Natural killer cell (primary cell): Measurements from ENCODE around the gene CPZ. TPM values are rescaled to one million over a fixed set of nuclear protein-coding genes. Genes with fewer than 3 reads are reported as not detected.

Experiments used
- ATAC-seq, 3 donors: fragments of 150-1000 bp in 2 of 3; fragments of 200-7000 bp in 1 of 3; cut with Tn5 transposase; 1 replicate in 1 of 3; 2 replicates in 2 of 3; pipeline ENCODE4 v1.10.0; 2021; ENCODE audit warnings: mild to moderate bottlenecking in 2 of 3, moderate library complexity in 2 of 3
- DNase-seq, 2 donors: peaks; one replicate each; pipeline versions ENCODE4 v3.0.0 to v3.0.0-alpha.2; 2013 to 2021; ENCODE audit warnings: mixed read lengths in 1 of 2
- H3K27ac ChIP-seq: one replicate; pipeline ENCODE4 v1.5.1; 2013; ENCODE audit warnings: mild to moderate bottlenecking, low read length
- H3K27me3 ChIP-seq: one replicate; pipeline ENCODE4 v1.6.1; 2013; ENCODE audit warnings: low read length; ENCODE audit not compliant: control insufficient read depth, insufficient read depth
- H3K36me3 ChIP-seq: one replicate; pipeline ENCODE4 v1.6.1; 2013; ENCODE audit warnings: low read length; ENCODE audit not compliant: control insufficient read depth, insufficient read depth
- H3K4me1 ChIP-seq: one replicate; pipeline ENCODE4 v1.6.1; 2013; ENCODE audit warnings: low read length; ENCODE audit not compliant: control insufficient read depth, insufficient read depth
- H3K4me3 ChIP-seq: one replicate; pipeline ENCODE4 v1.5.1; 2013; ENCODE audit warnings: low read length
- H3K9me3 ChIP-seq: one replicate; pipeline ENCODE4 v1.6.1; 2013; ENCODE audit warnings: low read length; ENCODE audit not compliant: control insufficient read depth, insufficient read depth
- H3K27ac Mint-ChIP-seq, 2 donors: one replicate each; pipeline ENCODE4 v1.8.0; 2022; ENCODE audit warnings: mild to moderate bottlenecking in 2 of 2, mixed read lengths in 2 of 2, moderate library complexity in 1 of 2
- H3K27me3 Mint-ChIP-seq, 2 donors: one replicate each; pipeline ENCODE4 v1.8.0; 2022; ENCODE audit warnings: low read depth in 2 of 2, mixed read lengths in 2 of 2
- H3K36me3 Mint-ChIP-seq: one replicate; pipeline ENCODE4 v1.8.0; 2022; ENCODE audit warnings: mixed read lengths
- H3K4me1 Mint-ChIP-seq, 2 donors: one replicate each; pipeline ENCODE4 v1.8.0; 2022; ENCODE audit warnings: mixed read lengths in 2 of 2
- H3K4me3 Mint-ChIP-seq: one replicate; pipeline ENCODE4 v1.8.0; 2022; ENCODE audit warnings: mild to moderate bottlenecking, moderate library complexity, mixed read lengths
- H3K9me3 Mint-ChIP-seq, 2 donors: one replicate each; pipeline ENCODE4 v1.8.0; 2022; ENCODE audit warnings: mixed read lengths in 2 of 2
- CTCF ChIP-seq: fragments of 200-600 bp; IDR thresholded peaks from one replicate; pipeline ENCODE4 v1.8.0; 2022; ENCODE audit warnings: antibody characterized with exemption
- WGBS: methylation state at CpG from one replicate; pipeline ENCODE4 v1.1.7; 2013; ENCODE audit warnings: missing lambda C conversion rate; ENCODE audit not compliant: insufficient coverage; 5-methylcytosine and 5-hydroxymethylcytosine counted together
- intact Hi-C: fragments of 100-400 bp; cut with micrococcal nuclease; formaldehyde crosslinking; loops from one replicate; pipeline ENCODE4 v1.14.2; 2022
- total RNA-seq, 4 donors: library from RNA; stranded (reverse); fragments of 120-200 nt in 1 of 4; gene quantifications; one replicate each; pipeline versions ENCODE4 v1.2.3 to v1.2.4, GENCODE V29; 2013 to 2022

Gene CPZ
- total RNA-seq, 3 donors from 2014 or later (not counting 1 experiment from before 2014, with no cell fraction given): not detected

- intact Hi-C loops: no loop called here
- Mint-ChIP-seq H3K9me3 (no peaks in the 10 kb centered on the region), H3K4me3 (no peak overlapping the region), H3K27ac (no peak overlapping the region), H3K4me1 (no peaks in the 10 kb centered on the region), H3K27me3 (peaks cover 7 to 11% of the 10 kb centered on the region in 2 donors), H3K36me3 (no peaks in the 10 kb centered on the region)
- TF ChIP-seq CTCF: no peak
- H3K27me3 ChIP-seq: no peaks in the 10 kb centered on the region
- no peak for DNase-seq
- no peaks in the 10 kb centered on the region for H3K9me3 ChIP-seq
- H3K27ac ChIP-seq: no peak overlapping the region
- no peaks in the 10 kb centered on the region for H3K36me3 ChIP-seq
- no peak for ATAC-seq
- H3K4me3 ChIP-seq: no peak overlapping the region
- H3K4me1 ChIP-seq: no peaks in the 10 kb centered on the region
- whole genome bisulfite sequencing: 76% methylated on average over 6 of the region's 6 CpGs
Observed at GRCh38 chr4:8571702-8572685, 20.6 kb upstream of the CPZ start.

GRCh38 chr4:8573266-8573665 lies 19.3 kb upstream of the CPZ start:
- H3K27me3 Mint-ChIP-seq: peaks cover 6 to 8% of the 10 kb centered on the region in 2 donors
- ATAC-seq (no peak), DNase-seq (no peak)
- H3K4me1 ChIP-seq: no peaks in the 10 kb centered on the region
- no peaks in the 10 kb centered on the region for H3K36me3 Mint-ChIP-seq
- WGBS: 72% methylated on average over 5 of the region's 5 CpGs
- intact Hi-C loops: no loop called here
- no peak overlapping the region for H3K4me3 Mint-ChIP-seq
- H3K9me3 ChIP-seq: no peaks in the 10 kb centered on the region
- no peak overlapping the region for H3K27ac Mint-ChIP-seq
- no peak overlapping the region for H3K27ac ChIP-seq
- no peaks in the 10 kb centered on the region for H3K9me3 Mint-ChIP-seq
- no peak for TF ChIP-seq CTCF
- no peaks in the 10 kb centered on the region for H3K27me3 ChIP-seq
- no peaks in the 10 kb centered on the region for H3K36me3 ChIP-seq
- H3K4me3 ChIP-seq: no peak overlapping the region
- no peaks in the 10 kb centered on the region for H3K4me1 Mint-ChIP-seq

GRCh38 chr4:8574796-8575370 lies 17.7 kb upstream of the CPZ start:
- Histone ChIP-seq H3K27ac (no peak overlapping the region), H3K9me3 (no peaks in the 10 kb centered on the region), H3K4me3 (no peak overlapping the region), H3K4me1 (no peaks in the 10 kb centered on the region), H3K36me3 (no peaks in the 10 kb centered on the region), H3K27me3 (no peaks in the 10 kb centered on the region)
- intact Hi-C loops: no loop called here
- ATAC-seq (no peak), DNase-seq (no peak)
- no peak for TF ChIP-seq CTCF
- Mint-ChIP-seq H3K4me1 (no peaks in the 10 kb centered on the region), H3K27me3 (peaks cover 6 to 9% of the 10 kb centered on the region in 2 donors), H3K9me3 (no peaks in the 10 kb centered on the region), H3K4me3 (no peak overlapping the region), H3K36me3 (no peaks in the 10 kb centered on the region), H3K27ac (no peak overlapping the region)
- WGBS: 87% methylated on average over 5 of the region's 5 CpGs
